ENCODE measurements around the gene PLEKHA8.
"Not testable (repeated sequence)": the region's sequence is repeated elsewhere in the genome, so short reads cannot be mapped to it uniquely, and the experiment has no call there.

Gene PLEKHA8

GRCh38 chr7:30053068-30053467, 24.9 kb downstream of the PLEKHA8 start:
- Mint-ChIP-seq H3K4me3 (no peak overlapping the region), H3K36me3 (ENCODE audit: insufficient read depth) (peaks cover 15% of the 10 kb centered on the region), H3K27ac (no peak overlapping the region), H3K9me3 (no peaks in the 10 kb centered on the region), H3K27me3 (no peaks in the 10 kb centered on the region), H3K4me1 (ENCODE audit: low read depth in 2 of 2) (no peaks in the 10 kb centered on the region)
- DNase-seq (no peak), ATAC-seq (replicated peaks) (no peak)

- peaks cover 20% of the 10 kb centered on the region for H3K36me3 Mint-ChIP-seq (ENCODE audit: insufficient read depth)
- ATAC-seq (replicated peaks) (no peak), DNase-seq (no peak)
Measured at GRCh38 chr7:30057741-30058140, 29.5 kb downstream of the PLEKHA8 start.

DNA sequence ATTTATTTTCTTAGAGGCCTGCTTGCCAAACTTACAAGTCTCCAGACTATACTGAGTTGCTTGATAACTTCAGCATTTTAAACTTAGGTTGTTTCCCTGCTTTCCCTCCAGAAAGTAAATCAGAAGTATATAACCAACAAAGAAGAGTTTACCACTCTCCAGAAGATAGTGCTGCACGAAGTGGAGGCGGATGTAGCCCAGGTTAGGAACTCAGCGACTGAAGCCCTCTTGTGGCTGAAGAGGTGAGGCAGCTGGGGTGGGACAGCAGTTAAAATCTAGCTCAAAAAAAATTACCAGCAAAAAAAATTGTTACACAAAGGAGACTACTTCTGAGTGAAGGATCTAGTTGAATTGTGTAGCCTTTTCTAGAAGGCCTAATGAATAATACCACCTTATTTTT, 33.6 kb downstream of the PLEKHA8 start:
- not testable (repeated sequence) for H3K4me1 Mint-ChIP-seq (ENCODE audit: low read depth in 2 of 2); H3K4me3 Mint-ChIP-seq; H3K27ac Mint-ChIP-seq; H3K9me3 Mint-ChIP-seq; H3K27me3 Mint-ChIP-seq
- peak; percentile 82 for ATAC-seq (replicated peaks)
- H3K36me3 Mint-ChIP-seq (ENCODE audit: insufficient read depth), result peaks cover 11% of the 10 kb centered on the region
- DNase-seq, result peak; percentile 10 to 20 (median 10)

More at GRCh38 chr7:30057741-30058140, 29.5 kb downstream of the PLEKHA8 start:
- Mint-ChIP-seq H3K27me3 (no peaks in the 10 kb centered on the region), H3K4me1 (ENCODE audit: low read depth in 2 of 2) (no peaks in the 10 kb centered on the region), H3K4me3 (no peak overlapping the region), H3K27ac (peak overlapping the region in 1 of 2 donors; percentile 7), H3K9me3 (no peaks in the 10 kb centered on the region)

DNA sequence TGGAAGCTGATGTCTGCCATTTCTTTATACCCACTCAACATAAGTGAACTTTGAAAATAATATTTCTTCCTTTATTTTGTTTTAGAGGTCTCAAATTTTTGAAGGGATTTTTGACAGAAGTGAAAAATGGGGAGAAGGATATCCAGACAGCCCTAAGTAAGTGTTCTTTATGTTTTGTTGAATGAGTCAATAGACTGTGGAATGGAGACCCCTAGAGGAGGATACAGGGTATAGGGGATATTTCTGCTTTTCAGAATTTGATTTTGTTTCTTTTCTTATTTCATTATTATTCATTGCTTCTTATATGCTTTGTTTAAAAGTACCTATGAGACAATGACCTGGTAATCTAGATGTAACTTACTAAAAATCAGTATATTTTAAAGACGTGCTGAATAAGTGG, 34.4 kb downstream of the PLEKHA8 start:
- Mint-ChIP-seq H3K27me3 (no peaks in the 10 kb centered on the region), H3K36me3 (ENCODE audit: insufficient read depth) (peaks cover 11% of the 10 kb centered on the region), H3K4me1 (ENCODE audit: low read depth in 2 of 2) (no peaks in the 10 kb centered on the region), H3K27ac (no peak overlapping the region), H3K4me3 (no peak overlapping the region), H3K9me3 (no peaks in the 10 kb centered on the region)
- peak; percentile 62 for ATAC-seq (replicated peaks)
- DNase-seq, result no peak

- Mint-ChIP-seq H3K36me3 (ENCODE audit: insufficient read depth) (peaks cover 4% of the 10 kb centered on the region), H3K27me3 (no peaks in the 10 kb centered on the region), H3K4me3 (no peak overlapping the region), H3K9me3 (no peaks in the 10 kb centered on the region), H3K27ac (no peak overlapping the region), H3K4me1 (ENCODE audit: low read depth in 2 of 2) (no peaks in the 10 kb centered on the region)
- no peak for DNase-seq
- no peak for ATAC-seq (replicated peaks)
Measured at GRCh38 chr7:30065746-30066145, 37.5 kb downstream of the PLEKHA8 start.

DNA sequence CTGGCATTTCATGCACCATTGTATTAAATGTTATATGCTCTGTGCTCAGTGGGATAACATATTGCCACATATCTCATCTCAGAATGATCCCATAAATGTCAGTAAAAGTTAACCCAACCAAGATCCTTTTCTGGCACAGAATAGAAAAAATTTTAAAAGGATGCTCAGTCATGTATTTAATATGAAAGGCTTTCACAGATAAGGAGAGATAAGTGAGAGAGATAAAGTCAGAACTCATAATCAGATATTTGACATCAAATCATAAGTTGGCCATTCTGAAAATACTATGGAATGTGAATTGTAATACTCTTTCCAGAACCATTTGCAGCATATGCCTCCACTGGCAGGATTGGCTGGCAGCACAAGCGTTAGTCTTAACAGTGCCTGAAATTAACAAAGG, 38.5 kb downstream of the PLEKHA8 start:
- DNase-seq (no peak), ATAC-seq (replicated peaks) (no peak)
- Mint-ChIP-seq H3K9me3 (no peaks in the 10 kb centered on the region), H3K36me3 (ENCODE audit: insufficient read depth) (peaks cover 4% of the 10 kb centered on the region), H3K27ac (no peak overlapping the region), H3K4me3 (no peak overlapping the region), H3K4me1 (ENCODE audit: low read depth in 2 of 2) (no peaks in the 10 kb centered on the region), H3K27me3 (no peaks in the 10 kb centered on the region)

DNA sequence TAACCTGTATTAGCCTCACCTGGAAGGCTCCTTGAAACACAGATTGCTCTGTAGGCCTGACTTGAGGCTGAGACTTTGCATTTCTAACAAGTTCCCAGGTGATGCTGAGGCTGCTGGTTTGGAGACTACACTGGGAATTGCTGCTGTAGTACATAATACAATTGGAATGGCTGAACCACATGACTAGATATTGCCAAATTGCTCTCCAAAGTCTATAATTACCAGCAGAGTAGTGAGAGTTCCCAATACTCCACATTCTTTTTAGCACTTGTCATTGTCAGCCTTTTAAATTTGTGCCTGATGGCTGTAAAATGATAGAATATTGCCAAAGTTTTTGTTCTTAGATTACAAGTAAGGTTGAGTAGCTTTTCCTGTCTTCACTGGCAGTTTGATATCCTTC, 39.9 kb downstream of the PLEKHA8 start:
- no peaks in the 10 kb centered on the region for H3K36me3 Mint-ChIP-seq (ENCODE audit: insufficient read depth)
- ATAC-seq (replicated peaks), result no peak
- H3K4me3 Mint-ChIP-seq, result no peak overlapping the region
- no peaks in the 10 kb centered on the region for H3K27me3 Mint-ChIP-seq
- no peak for DNase-seq
- H3K27ac Mint-ChIP-seq, result no peak overlapping the region
- no peaks in the 10 kb centered on the region for H3K4me1 Mint-ChIP-seq (ENCODE audit: low read depth in 2 of 2)
- H3K9me3 Mint-ChIP-seq, result no peaks in the 10 kb centered on the region

GRCh38 chr7:30069096-30069867, 41.1 kb downstream of the PLEKHA8 start:
- Mint-ChIP-seq H3K4me1 (ENCODE audit: low read depth in 2 of 2) (no peaks in the 10 kb centered on the region), H3K27ac (no peak overlapping the region), H3K9me3 (no peaks in the 10 kb centered on the region), H3K27me3 (no peaks in the 10 kb centered on the region), H3K36me3 (ENCODE audit: insufficient read depth) (no peaks in the 10 kb centered on the region), H3K4me3 (no peak overlapping the region)
- no peak for DNase-seq
- no peak for ATAC-seq (replicated peaks)

DNA sequence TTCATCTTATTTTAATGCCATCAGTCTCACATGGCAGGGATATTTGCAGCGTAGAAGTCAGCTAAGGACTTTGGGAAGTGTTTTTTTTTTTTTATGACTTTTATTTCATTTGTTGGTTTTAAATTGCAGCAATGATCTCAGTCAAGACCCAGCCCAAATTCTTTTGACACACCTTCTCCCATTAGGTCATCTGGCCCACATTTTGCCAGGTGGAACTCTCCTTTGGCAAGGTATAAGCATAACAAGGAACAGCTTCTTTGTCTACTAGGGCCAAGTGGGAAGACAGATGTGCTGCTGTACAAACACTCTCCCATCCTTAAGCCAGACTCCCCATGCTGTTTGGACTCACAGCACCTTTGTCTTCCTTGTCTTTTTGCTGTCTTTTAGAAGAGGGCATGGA, 41.8 kb downstream of the PLEKHA8 start:
- DNase-seq, result no peak
- no peak overlapping the region for H3K27ac Mint-ChIP-seq

DNA sequence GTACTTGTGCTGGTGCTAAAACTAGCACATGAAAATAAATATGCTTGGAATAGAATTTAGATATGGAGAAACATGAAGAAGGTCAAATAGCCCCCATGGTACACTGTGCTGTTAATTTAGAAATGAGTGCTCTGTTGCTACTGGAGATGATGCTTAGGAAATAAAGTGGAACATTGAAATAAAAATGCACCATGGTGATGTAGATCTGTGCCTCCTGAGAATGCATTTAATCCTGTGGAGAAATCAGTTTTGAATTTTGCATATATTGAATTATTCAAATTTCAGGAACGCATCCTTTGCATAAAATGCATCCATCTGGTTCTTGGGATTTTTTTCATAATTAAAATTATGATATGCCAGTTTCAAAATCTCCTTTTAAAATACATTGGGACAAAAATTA, 44.5 kb downstream of the PLEKHA8 start:
- ATAC-seq (replicated peaks), result no peak
- Mint-ChIP-seq H3K9me3 (no peaks in the 10 kb centered on the region), H3K36me3 (ENCODE audit: insufficient read depth) (no peaks in the 10 kb centered on the region), H3K27me3 (no peaks in the 10 kb centered on the region), H3K27ac (no peak overlapping the region), H3K4me3 (no peak overlapping the region), H3K4me1 (ENCODE audit: low read depth in 2 of 2) (no peaks in the 10 kb centered on the region)
- DNase-seq, result no peak

More for the DNA sequence above, 41.8 kb downstream of the PLEKHA8 start:
- Mint-ChIP-seq H3K27me3 (no peaks in the 10 kb centered on the region), H3K9me3 (no peaks in the 10 kb centered on the region), H3K4me3 (no peak overlapping the region), H3K36me3 (ENCODE audit: insufficient read depth) (no peaks in the 10 kb centered on the region), H3K4me1 (ENCODE audit: low read depth in 2 of 2) (no peaks in the 10 kb centered on the region)
- ATAC-seq (replicated peaks), result no peak

GRCh38 chr7:30074422-30075030, 46.3 kb downstream of the PLEKHA8 start:
- Mint-ChIP-seq H3K4me1 (ENCODE audit: low read depth in 2 of 2) (no peaks in the 10 kb centered on the region), H3K27me3 (no peaks in the 10 kb centered on the region), H3K9me3 (no peaks in the 10 kb centered on the region), H3K27ac (no peak overlapping the region), H3K36me3 (ENCODE audit: insufficient read depth) (no peaks in the 10 kb centered on the region), H3K4me3 (no peak overlapping the region)
- no peak for DNase-seq
- ATAC-seq (replicated peaks), result no peak

DNA sequence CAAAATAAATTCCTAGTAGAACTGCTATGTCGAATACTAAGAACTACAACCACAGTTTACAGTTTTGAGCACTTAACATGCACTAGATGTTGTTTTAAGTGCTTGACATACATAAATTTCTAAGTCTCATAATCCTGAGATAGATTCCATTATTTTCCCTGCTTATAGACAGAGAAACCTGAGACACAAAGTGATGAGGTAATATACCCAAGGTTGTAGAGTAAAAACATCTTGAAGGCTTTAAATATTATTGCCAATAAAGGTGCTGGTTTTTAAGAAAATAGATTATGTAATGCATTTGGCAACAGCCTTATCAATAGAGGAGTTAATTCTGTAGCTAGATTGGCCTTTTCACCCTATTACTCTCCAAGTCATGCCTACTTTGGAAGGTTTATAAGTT, 48.2 kb downstream of the PLEKHA8 start:
- no peak for DNase-seq
- no peaks in the 10 kb centered on the region for H3K9me3 Mint-ChIP-seq
- no peaks in the 10 kb centered on the region for H3K4me1 Mint-ChIP-seq (ENCODE audit: low read depth in 2 of 2)
- no peak for ATAC-seq (replicated peaks)
- no peaks in the 10 kb centered on the region for H3K27me3 Mint-ChIP-seq
- H3K27ac Mint-ChIP-seq, result no peak overlapping the region
- no peaks in the 10 kb centered on the region for H3K36me3 Mint-ChIP-seq (ENCODE audit: insufficient read depth)
- no peak overlapping the region for H3K4me3 Mint-ChIP-seq

DNA sequence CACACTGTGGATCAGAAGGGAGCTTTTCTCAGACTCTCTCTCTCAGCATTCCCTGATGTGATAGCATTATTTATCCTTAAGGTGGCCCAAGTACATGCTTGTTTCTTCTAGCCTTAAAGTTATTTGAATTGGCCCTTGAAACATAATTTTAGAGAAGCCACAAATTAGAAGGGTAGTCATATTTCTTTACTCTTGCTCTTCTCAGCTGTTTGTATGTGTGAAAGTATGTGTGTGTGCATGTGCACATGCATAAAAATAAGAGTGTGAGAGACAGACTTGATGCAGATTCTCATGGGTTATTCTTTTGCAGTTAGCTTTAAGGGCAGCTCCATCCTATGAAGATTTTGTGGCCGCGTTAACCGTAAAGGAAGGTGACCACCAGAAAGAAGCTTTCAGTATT, 50.1 kb downstream of the PLEKHA8 start:
- no peak for DNase-seq
- H3K9me3 Mint-ChIP-seq, result no peaks in the 10 kb centered on the region
- H3K4me1 Mint-ChIP-seq (ENCODE audit: low read depth in 2 of 2), result no peaks in the 10 kb centered on the region
- H3K36me3 Mint-ChIP-seq (ENCODE audit: insufficient read depth), result peaks cover 5% of the 10 kb centered on the region
- H3K4me3 Mint-ChIP-seq, result no peak overlapping the region
- peak overlapping the region in 1 of 2 donors; percentile 6 for H3K27ac Mint-ChIP-seq
- no peaks in the 10 kb centered on the region for H3K27me3 Mint-ChIP-seq
- ATAC-seq (replicated peaks), result no peak

GRCh38 chr7:30079880-30080279, 51.7 kb downstream of the PLEKHA8 start:
- H3K4me1 Mint-ChIP-seq (ENCODE audit: low read depth in 2 of 2), result no peaks in the 10 kb centered on the region
- H3K9me3 Mint-ChIP-seq, result no peaks in the 10 kb centered on the region
- peak overlapping the region in 1 of 2 donors; percentile 67 for H3K27ac Mint-ChIP-seq
- no peak for ATAC-seq (replicated peaks)
- DNase-seq, result no peak
- H3K36me3 Mint-ChIP-seq (ENCODE audit: insufficient read depth), result peaks cover 7% of the 10 kb centered on the region
- no peak overlapping the region for H3K4me3 Mint-ChIP-seq
- no peaks in the 10 kb centered on the region for H3K27me3 Mint-ChIP-seq
